Neural progenitor cell (in vitro differentiated cells): Measurements from ENCODE around the gene SHROOM4. TPM values are rescaled to one million over a fixed set of nuclear protein-coding genes. Genes with fewer than 3 reads are reported as not detected.

Experiments used
- DNase-seq: peaks from one replicate; pipeline ENCODE4 v3.0.0-alpha.2; 2016; ENCODE audit warnings: low spot score
- H2AFZ ChIP-seq: fragments of 200-600 bp; sonication (generic); replicated peaks from 2 replicates; pipeline ENCODE4 v1.6.1; 2016; ENCODE audit warnings: antibody characterized with exemption
- H3F3A ChIP-seq: fragments of 200-600 bp; sonication (generic); 2 replicates; pipeline ENCODE4 v1.6.1; 2016; ENCODE audit warnings: antibody characterized with exemption, low read depth
- H3K27ac ChIP-seq: fragments of 200-600 bp; sonication (generic); 2 replicates; pipeline ENCODE4 v1.5.1; 2016; ENCODE audit warnings: mild to moderate bottlenecking
- H3K27me3 ChIP-seq: fragments of 200-600 bp; sonication (generic); 2 replicates; pipeline ENCODE4 v1.6.1; 2016; ENCODE audit warnings: mild to moderate bottlenecking, moderate library complexity
- H3K36me3 ChIP-seq: fragments of 200-600 bp; sonication (generic); 2 replicates; pipeline ENCODE4 v1.5.1; 2016
- H3K4me1 ChIP-seq: fragments of 200-600 bp; sonication (generic); 2 replicates; pipeline ENCODE4 v1.6.1; 2016; ENCODE audit warnings: mixed run types
- H3K4me2 ChIP-seq: fragments of 200-600 bp; sonication (generic); 2 replicates; pipeline ENCODE4 v1.6.1; 2016
- H3K4me3 ChIP-seq: fragments of 200-600 bp; sonication (generic); 2 replicates; pipeline ENCODE4 v1.5.1; 2016
- H3K79me2 ChIP-seq: fragments of 200-600 bp; sonication (generic); 2 replicates; pipeline ENCODE4 v1.6.1; 2016; ENCODE audit warnings: low read depth
- H3K9ac ChIP-seq: fragments of 200-600 bp; sonication (generic); 2 replicates; pipeline ENCODE4 v1.6.1; 2016
- H3K9me3 ChIP-seq: fragments of 200-600 bp; sonication (generic); 2 replicates; pipeline ENCODE4 v1.5.1; 2016; ENCODE audit warnings: low read depth
- H4K20me1 ChIP-seq: fragments of 200-600 bp; sonication (generic); 2 replicates; pipeline ENCODE4 v1.6.1; 2016; ENCODE audit warnings: low read depth
- H3K27ac Mint-ChIP-seq: 3 replicates; pipeline ENCODE4 v1.8.0; 2021; ENCODE audit warnings: mixed read lengths
- H3K27me3 Mint-ChIP-seq: 2 replicates; pipeline ENCODE4 v1.8.0; 2022; ENCODE audit warnings: low read depth, mild to moderate bottlenecking, inconsistent platforms, moderate library complexity, mixed read lengths; ENCODE audit not compliant: insufficient read depth
- H3K36me3 Mint-ChIP-seq: 3 replicates; pipeline ENCODE4 v1.8.0; 2021; ENCODE audit warnings: mixed read lengths
- H3K4me1 Mint-ChIP-seq: 3 replicates; pipeline ENCODE4 v1.8.0; 2021; ENCODE audit warnings: mixed read lengths
- H3K4me3 Mint-ChIP-seq: 3 replicates; pipeline ENCODE4 v1.8.0; 2021; ENCODE audit warnings: mild to moderate bottlenecking, moderate library complexity, mixed read lengths
- H3K9me3 Mint-ChIP-seq: 3 replicates; pipeline ENCODE4 v1.8.0; 2020; ENCODE audit warnings: mixed read lengths
- EZH2 ChIP-seq: fragments of 200-600 bp; sonication (generic); IDR thresholded peaks from 2 replicates; pipeline ENCODE4 v1.6.1; 2017; ENCODE audit warnings: antibody characterized with exemption, mild to moderate bottlenecking, moderate library complexity
- EZH2phosphoT487 ChIP-seq: fragments of 200-600 bp; sonication (generic); IDR thresholded peaks from 2 replicates; pipeline ENCODE4 v1.6.1; 2017; ENCODE audit warnings: antibody characterized with exemption
- total RNA-seq: library from RNA; depleted of rRNA; stranded (reverse); fragments of >200 nt; gene quantifications from 2 replicates; pipeline ENCODE4 v1.2.3, GENCODE V29; 2015; ENCODE audit warnings: low replicate concordance
- TF ChIP-seq, protein P1 (sequence below): fragments of 200-600 bp; sonication (generic); IDR thresholded peaks from 2 replicates; pipeline ENCODE4 v1.5.1; 2017; ENCODE audit warnings: antibody characterized with exemption, mild to moderate bottlenecking

The SHROOM4 gene
- total RNA-seq, 1 donor from 2014 or later: 3.0 TPM

DNA sequence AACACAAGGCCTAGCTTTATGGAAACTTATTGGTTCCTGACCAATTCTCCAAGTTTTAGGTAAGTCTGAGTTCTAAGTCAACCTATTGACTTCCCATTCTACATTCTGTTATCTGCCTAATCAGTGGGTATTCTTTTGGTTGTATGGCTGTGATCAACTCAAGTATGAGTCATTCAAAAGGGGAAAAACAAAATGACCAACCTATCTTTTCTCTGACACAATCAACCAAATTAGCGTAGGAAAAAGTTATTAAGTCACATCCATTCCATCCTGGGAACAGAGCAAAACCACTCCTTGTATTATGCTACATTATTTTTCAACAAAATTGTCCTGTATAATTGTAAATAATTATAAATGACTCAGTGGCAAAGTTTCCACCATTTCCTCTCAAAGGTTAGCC lies 136.2 kb downstream of the SHROOM4 start:
- Mint-ChIP-seq H3K27me3 (no peaks in the 10 kb centered on the region), H3K4me3 (no peak overlapping the region), H3K36me3 (no peaks in the 10 kb centered on the region), H3K27ac (no peak overlapping the region), H3K4me1 (no peaks in the 10 kb centered on the region), H3K9me3 (no peaks in the 10 kb centered on the region)
- Histone ChIP-seq H3K79me2 (no peaks in the 10 kb centered on the region), H3K9ac (no peak overlapping the region), H3K4me3 (no peak overlapping the region), H3K4me1 (no peaks in the 10 kb centered on the region), H3K4me2 (no peak overlapping the region), H2AFZ (no peak overlapping the region), H4K20me1 (no peaks in the 10 kb centered on the region), H3K9me3 (peaks cover 1% of the 10 kb centered on the region), H3K27ac (no peak overlapping the region), H3F3A (no peaks in the 10 kb centered on the region), H3K27me3 (no peaks in the 10 kb centered on the region), H3K36me3 (no peaks in the 10 kb centered on the region)
- no peak for TF ChIP-seq EZH2phosphoT487
- TF ChIP-seq EZH2: no peak
- TF ChIP-seq, protein P1, sequence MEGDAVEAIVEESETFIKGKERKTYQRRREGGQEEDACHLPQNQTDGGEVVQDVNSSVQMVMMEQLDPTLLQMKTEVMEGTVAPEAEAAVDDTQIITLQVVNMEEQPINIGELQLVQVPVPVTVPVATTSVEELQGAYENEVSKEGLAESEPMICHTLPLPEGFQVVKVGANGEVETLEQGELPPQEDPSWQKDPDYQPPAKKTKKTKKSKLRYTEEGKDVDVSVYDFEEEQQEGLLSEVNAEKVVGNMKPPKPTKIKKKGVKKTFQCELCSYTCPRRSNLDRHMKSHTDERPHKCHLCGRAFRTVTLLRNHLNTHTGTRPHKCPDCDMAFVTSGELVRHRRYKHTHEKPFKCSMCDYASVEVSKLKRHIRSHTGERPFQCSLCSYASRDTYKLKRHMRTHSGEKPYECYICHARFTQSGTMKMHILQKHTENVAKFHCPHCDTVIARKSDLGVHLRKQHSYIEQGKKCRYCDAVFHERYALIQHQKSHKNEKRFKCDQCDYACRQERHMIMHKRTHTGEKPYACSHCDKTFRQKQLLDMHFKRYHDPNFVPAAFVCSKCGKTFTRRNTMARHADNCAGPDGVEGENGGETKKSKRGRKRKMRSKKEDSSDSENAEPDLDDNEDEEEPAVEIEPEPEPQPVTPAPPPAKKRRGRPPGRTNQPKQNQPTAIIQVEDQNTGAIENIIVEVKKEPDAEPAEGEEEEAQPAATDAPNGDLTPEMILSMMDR: no peak
- DNase-seq: no peak

DNA sequence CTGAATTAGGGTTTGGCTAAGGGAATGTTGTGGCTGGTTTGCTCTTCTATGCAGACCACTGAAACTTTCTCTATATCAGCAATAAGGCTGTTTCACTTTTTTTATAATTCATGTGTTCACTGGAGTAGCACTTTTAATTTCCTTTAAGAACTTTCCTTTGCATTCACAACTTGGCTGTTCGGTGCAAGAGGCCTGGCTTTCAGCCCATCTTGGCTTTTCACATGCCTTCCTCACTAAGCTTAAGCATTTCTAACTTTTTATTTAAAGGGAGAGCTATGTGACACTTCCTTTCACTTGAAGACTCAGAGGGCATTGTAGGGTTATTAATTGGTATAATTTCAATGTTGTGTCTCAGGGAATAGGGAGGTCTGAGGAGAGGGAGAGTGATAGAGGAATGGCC lies 142.3 kb downstream of the SHROOM4 start:
- Histone ChIP-seq H3K4me2 (no peak overlapping the region), H3K27me3 (no peaks in the 10 kb centered on the region), H3K27ac (no peak overlapping the region), H3K9ac (no peak overlapping the region), H3K4me3 (no peak overlapping the region), H3K36me3 (no peaks in the 10 kb centered on the region), H3K79me2 (no peaks in the 10 kb centered on the region), H3K4me1 (no peaks in the 10 kb centered on the region), H3K9me3 (peaks cover 9% of the 10 kb centered on the region), H3F3A (no peaks in the 10 kb centered on the region), H2AFZ (no peak overlapping the region), H4K20me1 (no peaks in the 10 kb centered on the region)
- TF ChIP-seq, protein P1: no peak
- TF ChIP-seq EZH2 (no peak), EZH2phosphoT487 (no peak)
- peaks cover 3% of the 10 kb centered on the region for H3K27me3 Mint-ChIP-seq
- peaks cover 2% of the 10 kb centered on the region for H3K9me3 Mint-ChIP-seq
- H3K27ac Mint-ChIP-seq: no peak overlapping the region
- H3K4me1 Mint-ChIP-seq: no peaks in the 10 kb centered on the region
- no peak for DNase-seq
- H3K4me3 Mint-ChIP-seq: no peak overlapping the region
- no peaks in the 10 kb centered on the region for H3K36me3 Mint-ChIP-seq

DNA sequence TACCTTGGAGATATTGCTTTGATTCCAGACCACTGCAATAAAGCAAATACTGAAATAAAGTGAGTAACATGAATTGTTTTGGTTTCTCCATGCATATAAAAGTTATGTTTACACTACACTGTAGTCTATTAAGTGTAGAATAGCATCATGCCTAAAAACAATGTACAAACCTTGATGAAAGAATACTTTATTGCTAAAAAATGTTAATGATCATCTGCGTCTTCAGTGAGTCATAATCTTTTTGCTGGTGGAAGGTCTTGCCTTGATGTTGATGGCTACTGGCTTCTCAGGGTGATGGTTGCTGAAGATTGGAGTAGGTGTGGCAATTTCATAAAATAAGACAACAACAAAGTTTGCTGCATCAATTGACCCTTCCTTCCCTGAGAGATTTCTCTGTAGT lies 145.1 kb downstream of the SHROOM4 start:
- Histone ChIP-seq H3K4me2 (no peak overlapping the region), H3K27me3 (no peaks in the 10 kb centered on the region), H3K4me3 (no peak overlapping the region), H3K36me3 (no peaks in the 10 kb centered on the region), H4K20me1 (no peaks in the 10 kb centered on the region), H3K9me3 (peaks cover 9% of the 10 kb centered on the region), H3K79me2 (no peaks in the 10 kb centered on the region), H3K4me1 (no peaks in the 10 kb centered on the region), H3K9ac (no peak overlapping the region), H2AFZ (no peak overlapping the region), H3F3A (no peaks in the 10 kb centered on the region), H3K27ac (no peak overlapping the region)
- TF ChIP-seq EZH2 (no peak), EZH2phosphoT487 (no peak)
- Mint-ChIP-seq H3K27ac (no peak overlapping the region), H3K27me3 (peaks cover 3% of the 10 kb centered on the region), H3K36me3 (no peaks in the 10 kb centered on the region), H3K9me3 (peaks cover 2% of the 10 kb centered on the region), H3K4me3 (no peak overlapping the region), H3K4me1 (no peaks in the 10 kb centered on the region)
- no peak for DNase-seq

DNA sequence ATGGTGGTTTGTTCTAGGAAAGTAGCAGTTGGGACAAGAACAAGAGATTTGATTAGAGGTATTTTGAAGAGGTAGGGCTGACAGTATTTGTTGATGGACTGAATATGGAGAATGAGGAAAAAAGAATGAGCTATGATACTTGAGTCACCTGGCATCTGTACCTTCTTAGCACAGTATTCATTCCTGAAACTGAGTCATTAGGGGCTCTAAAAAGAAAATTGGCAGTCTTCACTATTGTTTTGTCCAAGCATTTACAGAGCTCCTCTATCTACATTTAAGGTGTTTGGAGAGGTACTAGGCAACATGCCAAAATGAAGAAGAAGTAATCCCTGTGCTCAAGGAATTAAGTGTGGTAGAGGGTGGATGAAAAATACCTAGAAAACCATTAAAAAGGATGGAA lies 165.8 kb downstream of the SHROOM4 start:
- Histone ChIP-seq H2AFZ (no peak overlapping the region), H4K20me1 (no peaks in the 10 kb centered on the region), H3K9ac (no peak overlapping the region), H3K4me3 (no peak overlapping the region), H3K79me2 (no peaks in the 10 kb centered on the region), H3K4me2 (no peak overlapping the region), H3K36me3 (no peaks in the 10 kb centered on the region), H3K27ac (no peak overlapping the region), H3F3A (no peaks in the 10 kb centered on the region), H3K27me3 (no peaks in the 10 kb centered on the region), H3K4me1 (peaks cover 3% of the 10 kb centered on the region), H3K9me3 (no peaks in the 10 kb centered on the region)
- H3K9me3 Mint-ChIP-seq: peaks cover 3% of the 10 kb centered on the region
- no peak overlapping the region for H3K4me3 Mint-ChIP-seq
- no peaks in the 10 kb centered on the region for H3K27me3 Mint-ChIP-seq
- no peak for DNase-seq
- peaks cover 16% of the 10 kb centered on the region for H3K4me1 Mint-ChIP-seq
- H3K27ac Mint-ChIP-seq: no peak overlapping the region
- TF ChIP-seq, protein P1: no peak
- no peak for TF ChIP-seq EZH2phosphoT487
- TF ChIP-seq EZH2: no peak
- H3K36me3 Mint-ChIP-seq: no peaks in the 10 kb centered on the region
